DMS153 treated with DMSO at 0.1 percent for 48 hours (cell line): ENCODE results near the gene CHST7.

Experiments used
- DNase-seq: peaks from one replicate; lab custom pipeline; 2025; ENCODE audit not compliant: unreplicated experiment; lab: John Stamatoyannopoulos, UW

The CHST7 gene

GRCh38 chrX:46602468-46603102, 29.0 kb downstream of the CHST7 start:
- no peak for DNase-seq

DNA sequence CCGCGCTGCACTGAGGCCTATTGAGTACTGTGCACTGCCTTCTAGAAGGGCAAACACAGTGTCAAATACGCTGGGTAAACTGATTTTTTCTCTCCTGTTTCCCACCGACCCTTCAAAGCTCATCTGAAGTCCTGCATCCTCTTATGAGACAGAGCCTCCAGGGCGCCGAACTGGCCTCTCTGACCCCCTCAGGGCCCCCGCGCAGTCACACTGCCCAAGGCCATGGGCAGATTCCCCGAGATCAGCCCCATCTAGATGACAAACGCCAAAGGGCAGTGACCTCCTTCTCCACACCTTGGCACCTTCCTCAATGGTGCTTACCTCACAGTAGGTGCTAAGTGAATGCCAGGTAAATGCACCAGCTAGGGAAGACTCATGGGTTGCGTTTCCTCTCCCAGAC, 34.4 kb downstream of the CHST7 start:
- no peak for DNase-seq

GRCh38 chrX:46610070-46610658, 36.6 kb downstream of the CHST7 start:
- DNase-seq, result no peak

- DNase-seq, result no peak
Measured at GRCh38 chrX:46611658-46612362, 38.2 kb downstream of the CHST7 start.

GRCh38 chrX:46617906-46618305, 44.3 kb downstream of the CHST7 start:
- no peak for DNase-seq

GRCh38 chrX:46618947-46619346, 45.4 kb downstream of the CHST7 start:
- DNase-seq, result no peak

GRCh38 chrX:46620505-46620904, 46.9 kb downstream of the CHST7 start:
- DNase-seq, result no peak

DNA sequence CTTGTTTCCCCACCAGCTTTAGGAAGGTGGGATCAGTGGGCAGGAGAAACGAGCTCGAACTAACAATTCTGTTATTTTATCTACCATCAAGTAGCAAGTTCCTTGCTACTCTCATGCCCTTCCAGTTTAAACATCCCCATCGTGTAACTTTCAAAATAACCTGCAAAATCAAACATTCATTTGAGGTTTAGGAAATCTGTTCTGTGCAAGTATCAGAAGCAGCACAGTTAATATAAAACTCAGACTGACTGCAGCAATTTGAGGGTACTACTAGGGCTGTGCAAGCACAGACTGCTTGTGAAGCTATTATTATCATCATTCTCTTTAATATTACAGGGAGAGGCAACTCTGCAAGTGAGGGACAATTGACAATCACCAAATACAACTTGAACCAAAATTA, 48.0 kb downstream of the CHST7 start:
- no peak for DNase-seq

GRCh38 chrX:46624090-46624786, 50.7 kb downstream of the CHST7 start:
- no peak for DNase-seq

DNA sequence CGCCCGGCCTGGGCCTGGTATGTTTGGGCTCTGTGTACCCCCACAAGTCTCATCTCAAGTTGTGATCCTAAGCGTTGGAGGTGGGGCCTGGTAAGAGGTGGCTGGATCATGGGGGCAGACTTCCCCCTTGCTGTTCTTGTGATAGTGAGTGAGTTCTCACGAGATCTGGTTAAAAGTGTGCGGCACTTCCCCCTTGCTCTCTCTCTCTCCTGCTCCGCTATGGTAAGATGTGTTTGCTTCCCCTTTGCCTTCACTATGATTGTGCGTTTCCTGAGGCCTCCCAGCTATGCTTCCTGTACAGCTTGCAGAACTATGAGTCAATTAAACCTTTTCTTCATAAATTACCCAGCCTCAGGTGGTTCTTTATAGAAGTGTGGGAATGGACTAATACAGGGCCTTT, 53.0 kb downstream of the CHST7 start:
- no peak for DNase-seq

- DNase-seq, result no peak
Measured at GRCh38 chrX:46627062-46627461, 53.5 kb downstream of the CHST7 start.

DNA sequence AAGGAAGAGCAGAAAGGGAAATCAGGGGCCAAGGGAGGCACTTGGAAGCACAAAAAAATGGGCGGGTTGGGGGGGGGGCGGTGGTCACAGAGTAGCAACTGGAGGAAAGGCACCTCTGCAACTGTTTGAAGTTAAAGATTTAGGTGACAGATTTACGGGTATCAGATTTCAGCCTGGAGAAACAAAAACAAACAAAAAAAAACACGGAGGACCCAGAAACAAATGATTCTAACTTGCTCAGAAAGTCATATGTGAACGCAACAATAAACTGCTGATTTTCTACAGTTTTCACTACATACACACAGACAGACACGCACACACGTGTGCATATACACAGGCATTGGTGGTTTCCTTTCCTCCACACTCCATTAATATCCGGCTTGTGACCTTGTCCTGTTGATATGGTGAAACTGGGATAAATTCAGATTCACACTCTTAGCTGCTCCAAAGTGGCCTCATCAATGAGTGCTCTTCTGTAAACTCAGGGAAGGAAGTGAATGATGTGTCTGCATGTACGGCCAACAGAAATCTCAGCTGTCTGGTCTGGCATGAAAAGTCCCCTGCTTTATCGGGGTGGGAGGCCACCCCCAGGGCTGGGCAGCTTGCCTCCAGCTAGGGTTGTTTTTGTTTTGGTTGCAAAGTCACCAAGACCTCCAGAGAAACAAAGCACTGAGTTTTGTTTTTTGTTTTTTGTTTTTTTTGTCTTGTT, 54.3 kb downstream of the CHST7 start:
- DNase-seq, result no peak

DNA sequence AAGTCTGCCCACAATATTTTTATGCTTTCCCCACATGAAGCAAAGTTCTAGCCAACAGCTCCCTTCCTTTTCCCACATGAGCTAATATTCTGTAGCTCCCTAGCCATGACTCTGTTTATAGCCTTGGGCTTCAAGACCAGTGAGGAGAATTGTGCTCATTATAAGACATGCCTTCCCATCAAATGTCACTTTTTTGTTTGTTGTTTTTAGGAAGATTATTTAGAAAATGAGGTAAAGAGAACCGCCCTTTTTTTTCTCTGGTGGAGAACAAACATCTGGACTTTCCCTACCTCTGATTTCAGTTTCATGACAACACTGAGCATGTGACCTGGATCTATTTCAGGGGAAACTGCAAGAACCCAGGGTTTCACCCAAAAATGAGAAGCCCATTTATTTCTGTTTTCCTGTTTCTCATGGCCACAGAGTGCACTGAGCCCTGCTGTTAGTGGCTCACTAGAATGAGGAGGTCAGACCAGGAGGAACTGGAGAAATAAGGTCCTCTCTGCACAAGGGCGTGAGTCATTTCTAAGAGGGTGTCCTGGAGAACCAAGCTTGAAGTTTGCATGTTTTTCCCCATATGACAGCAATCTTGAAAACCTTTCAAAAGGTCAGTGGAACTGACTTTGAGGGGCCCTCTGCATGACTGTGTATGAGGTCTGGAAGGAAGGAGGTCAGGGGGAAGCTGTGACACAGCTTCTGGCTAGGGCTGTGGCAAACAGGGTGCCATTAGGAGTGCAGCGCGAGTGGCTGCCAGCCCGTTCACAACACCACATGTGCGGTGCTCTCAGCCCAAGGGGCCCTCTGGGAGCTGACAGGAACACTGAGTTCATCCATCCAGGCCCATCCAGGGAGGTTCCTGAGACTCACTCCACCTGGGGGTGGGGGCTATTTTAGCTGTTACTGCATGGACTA, 55.2 kb downstream of the CHST7 start:
- no peak for DNase-seq

DNA sequence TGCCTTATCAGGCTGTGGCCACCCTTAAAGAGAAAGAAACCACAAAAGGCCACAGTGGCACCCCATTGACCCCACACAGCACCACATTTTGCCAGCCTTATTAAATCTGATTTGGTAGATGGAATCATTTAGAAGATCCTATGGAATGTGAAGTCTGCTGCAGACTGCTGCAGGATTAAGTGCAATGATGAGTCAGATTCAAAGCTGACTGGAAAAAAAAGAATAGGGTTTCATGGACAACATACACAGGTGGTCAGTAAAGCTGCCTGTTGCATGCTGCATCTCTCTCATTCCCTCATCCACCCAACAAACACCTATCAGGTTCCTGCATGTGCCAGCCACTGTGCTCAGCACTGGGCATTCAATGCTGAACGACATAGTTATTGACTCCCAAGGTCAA, 56.6 kb downstream of the CHST7 start:
- DNase-seq, result no peak

DNA sequence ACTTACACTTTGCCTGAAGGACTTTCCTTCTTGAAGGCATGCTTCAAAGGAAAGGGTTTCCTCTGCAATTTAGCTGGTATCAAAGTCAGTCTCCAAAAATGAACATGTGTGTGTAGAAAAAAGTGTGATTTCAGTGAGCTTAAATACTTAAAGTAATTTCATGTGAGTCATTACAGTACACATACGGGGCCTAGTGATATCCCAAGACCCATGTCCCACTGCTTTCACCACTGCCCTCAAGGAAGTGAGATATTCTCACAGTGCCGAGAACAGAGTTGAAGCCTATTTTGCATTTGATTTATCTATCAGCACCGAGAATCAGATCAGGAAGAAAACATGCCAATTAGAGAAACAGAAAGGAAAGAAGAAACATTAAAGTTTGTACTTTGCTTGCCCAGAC, 61.0 kb downstream of the CHST7 start:
- no peak for DNase-seq

DNA sequence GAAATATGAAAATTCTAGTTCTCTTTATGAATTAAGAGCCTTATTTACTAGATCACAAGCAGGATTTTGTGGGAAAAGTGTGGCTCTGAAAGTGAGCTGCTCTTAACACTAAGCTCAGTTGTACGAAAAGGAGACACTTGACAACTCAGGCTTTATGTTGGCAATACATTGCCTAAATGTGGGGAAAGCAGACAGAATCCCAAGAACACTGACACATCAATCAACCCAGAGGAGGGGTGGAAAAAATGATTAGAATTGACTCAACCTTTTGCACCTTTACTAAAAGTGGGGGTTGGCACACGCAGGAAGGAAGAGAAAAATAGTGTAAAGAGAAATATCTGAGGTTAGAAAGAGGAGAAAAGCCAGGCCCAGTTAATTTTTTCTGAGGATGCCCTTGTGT, 61.6 kb downstream of the CHST7 start:
- DNase-seq, result no peak

- DNase-seq, result no peak
Measured at GRCh38 chrX:46636223-46636622, 62.7 kb downstream of the CHST7 start.

- no peak for DNase-seq
Measured at GRCh38 chrX:46637938-46638337, 64.4 kb downstream of the CHST7 start.

GRCh38 chrX:46642145-46642544, 68.6 kb downstream of the CHST7 start:
- no peak for DNase-seq

GRCh38 chrX:46643636-46644035, 70.1 kb downstream of the CHST7 start:
- no peak for DNase-seq
